HepG2 (cell line): ENCODE results near the gene NOXO1. TPM values are rescaled to one million over a fixed set of nuclear protein-coding genes. Genes with fewer than 3 reads are reported as not detected.

ENCODE experiments used
- AGO2 ChIP-seq: fragments of 200-400 bp; formaldehyde crosslinking; optimal IDR thresholded peaks from 2 replicates; pipeline ENCODE3; 2017; ENCODE audit warnings: mild to moderate bottlenecking, low read depth, low read length, moderate library complexity
- ATF7 ChIP-seq, 2 experiments: fragments of 450-650 bp in 1 of 2; sonication (generic) in 1 of 2; formaldehyde crosslinking in 1 of 2; IDR thresholded peaks; 2 replicates each; pipeline versions ENCODE4 v1.4.0 to v1.6.1; 2016 to 2020; ENCODE audit warnings: antibody characterized with exemption in 1 of 2, mild to moderate bottlenecking in 1 of 2, missing genetic modification reagents in 1 of 2
- HDAC2 ChIP-seq: sonication (generic); formaldehyde crosslinking; IDR thresholded peaks from 2 replicates; pipeline ENCODE4 v1.4.0; 2020; ENCODE audit warnings: missing genetic modification reagents
- KLF16 ChIP-seq, 2 experiments: sonication (generic) in 1 of 2; formaldehyde crosslinking in 1 of 2; IDR thresholded peaks; 2 replicates each; pipeline versions ENCODE4 v1.6.1 to v1.8.0; 2016 to 2023; ENCODE audit warnings: missing genetic modification reagents in 2 of 2, missing compliant biosample characterization in 1 of 2
- NFKB2 ChIP-seq: sonication (generic); formaldehyde crosslinking; IDR thresholded peaks from 2 replicates; pipeline ENCODE4 v1.4.0; 2020; ENCODE audit warnings: missing genetic modification reagents, borderline replicate concordance
- POLR2A ChIP-seq, 2 experiments: IDR thresholded peaks; 2 replicates each; pipeline ENCODE4 v1.6.1; 2011; ENCODE audit warnings: low read depth in 2 of 2, low read length in 2 of 2, mild to moderate bottlenecking in 1 of 2, moderate library complexity in 1 of 2; ENCODE audit not compliant: insufficient read depth in 1 of 2
- RAD51 ChIP-seq: fragments of 450-650 bp; IDR thresholded peaks from 2 replicates; pipeline ENCODE4 v1.6.1; 2016; ENCODE audit warnings: borderline replicate concordance
- SAP130 ChIP-seq: IDR thresholded peaks from 2 replicates; pipeline ENCODE4 v1.6.1; 2016; ENCODE audit warnings: low read depth
- SMARCE1 ChIP-seq: fragments of 450-650 bp; IDR thresholded peaks from 2 replicates; pipeline ENCODE4 v1.6.1; 2017; ENCODE audit warnings: borderline replicate concordance
- ZNF343 ChIP-seq: sonication (generic); formaldehyde crosslinking; IDR thresholded peaks from 2 replicates; pipeline ENCODE4 v1.4.0; 2020; ENCODE audit warnings: mild to moderate bottlenecking, missing genetic modification reagents
- ZNF510 ChIP-seq: sonication (generic); formaldehyde crosslinking; IDR thresholded peaks from 2 replicates; pipeline ENCODE4 v1.4.0; 2020; ENCODE audit warnings: low read depth, mild to moderate bottlenecking, missing genetic modification reagents
- ZNF713 ChIP-seq: sonication (generic); formaldehyde crosslinking; IDR thresholded peaks from 2 replicates; pipeline ENCODE4 v1.4.0; 2020; ENCODE audit warnings: mild to moderate bottlenecking, missing genetic modification reagents
- ZNF792 ChIP-seq: IDR thresholded peaks from 2 replicates; pipeline ENCODE4 v1.6.1; 2016
- ZSCAN21 ChIP-seq: sonication (generic); formaldehyde crosslinking; IDR thresholded peaks from 2 replicates; pipeline ENCODE4 v1.8.0; 2022; ENCODE audit warnings: mild to moderate bottlenecking, missing genetic modification reagents, moderate library complexity, borderline replicate concordance
- polyA plus RNA-seq, 8 experiments: library from polyadenylated mRNA; depleted of rRNA in 3 of 8; stranded (reverse) in 7 of 8; unstranded in 1 of 8; fragments of >200 nt; fragmentation: Illumina TruSeq in 4 of 8; extraction: Trizol in 4 of 8; gene quantifications; 2 replicates each; pipeline versions ENCODE4 v1.2.1 to v1.2.3, GENCODE V29; 2011 to 2016; ENCODE audit warnings: low read depth in 4 of 8, missing spikeins in 1 of 8, mixed read lengths in 1 of 8; ENCODE audit not compliant: insufficient read depth in 1 of 8
- total RNA-seq, 5 experiments: library from RNA; depleted of rRNA; stranded (reverse); fragments of >200 nt; fragmentation: Illumina TruSeq; extraction: Trizol; gene quantifications; 2 replicates each; pipeline ENCODE4 v1.2.3, GENCODE V29; 2016; ENCODE audit warnings: low read depth in 1 of 5
- TF ChIP-seq, protein P1 (sequence below): sonication (generic); formaldehyde crosslinking; IDR thresholded peaks from 2 replicates; pipeline ENCODE4 v1.4.0; 2020; ENCODE audit warnings: missing genetic modification reagents, borderline replicate concordance
- TF ChIP-seq, protein P2 (sequence below), 2 experiments: fragments of 450-650 bp in 1 of 2; sonication (generic) in 1 of 2; formaldehyde crosslinking; IDR thresholded peaks; 2 replicates each; pipeline versions ENCODE4 v1.5.0 to v1.8.0; 2020 to 2022; ENCODE audit warnings: mild to moderate bottlenecking in 1 of 2, missing genetic modification reagents in 1 of 2
- TF ChIP-seq, protein P3 (sequence below): sonication (generic); formaldehyde crosslinking; IDR thresholded peaks from 2 replicates; pipeline ENCODE4 v1.5.0; 2020; ENCODE audit warnings: missing genetic modification reagents, mild to moderate bottlenecking, borderline replicate concordance
- TF ChIP-seq, protein P4 (sequence below): sonication (generic); formaldehyde crosslinking; IDR thresholded peaks from 2 replicates; pipeline ENCODE4 v1.5.1; 2020; ENCODE audit warnings: mild to moderate bottlenecking, missing genetic modification reagents
- TF ChIP-seq, protein P5 (sequence below): sonication (generic); formaldehyde crosslinking; conservative IDR thresholded peaks from 2 replicates; pipeline ENCODE4 v1.4.0; 2020; ENCODE audit warnings: missing genetic modification reagents
- TF ChIP-seq, protein P6 (sequence below): IDR thresholded peaks from 2 replicates; pipeline ENCODE4 v1.6.1; 2012; ENCODE audit warnings: low read depth, low read length, improper control_type of control experiment

The NOXO1 gene
- total and polyA plus RNA-seq, 2 of the 13 experiments (the other 11 are each of a cell fraction or from before 2014, with no cell fraction given): 0.69 to 1.4 TPM

DNA sequence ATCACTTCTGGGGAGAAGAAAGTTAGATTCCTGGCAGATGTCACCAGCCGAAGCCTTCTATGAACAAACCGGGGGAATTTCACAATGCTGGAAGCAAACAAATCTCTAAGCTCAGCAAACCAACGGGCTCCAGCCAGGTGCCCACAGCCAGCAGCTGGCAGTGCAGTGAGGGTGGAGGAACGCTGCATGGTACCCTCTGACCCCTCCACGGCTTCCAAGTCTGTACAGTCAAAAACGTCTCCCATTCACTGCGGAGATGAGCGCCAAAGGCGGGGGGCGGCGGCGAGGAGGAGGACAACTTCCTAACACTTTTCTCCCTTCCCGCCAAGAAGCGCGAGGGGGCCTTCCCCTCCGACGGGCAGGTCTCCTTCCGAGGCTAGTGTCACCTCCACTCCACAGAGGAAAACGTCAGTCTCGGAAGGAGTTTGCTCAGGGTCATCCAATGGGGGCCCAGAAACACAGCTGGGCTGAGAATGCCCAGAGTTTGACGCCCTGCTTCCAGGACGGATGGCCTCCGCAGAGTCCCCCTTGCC, 27.4 kb upstream of the NOXO1 start (continued):
- TF ChIP-seq, protein P1, sequence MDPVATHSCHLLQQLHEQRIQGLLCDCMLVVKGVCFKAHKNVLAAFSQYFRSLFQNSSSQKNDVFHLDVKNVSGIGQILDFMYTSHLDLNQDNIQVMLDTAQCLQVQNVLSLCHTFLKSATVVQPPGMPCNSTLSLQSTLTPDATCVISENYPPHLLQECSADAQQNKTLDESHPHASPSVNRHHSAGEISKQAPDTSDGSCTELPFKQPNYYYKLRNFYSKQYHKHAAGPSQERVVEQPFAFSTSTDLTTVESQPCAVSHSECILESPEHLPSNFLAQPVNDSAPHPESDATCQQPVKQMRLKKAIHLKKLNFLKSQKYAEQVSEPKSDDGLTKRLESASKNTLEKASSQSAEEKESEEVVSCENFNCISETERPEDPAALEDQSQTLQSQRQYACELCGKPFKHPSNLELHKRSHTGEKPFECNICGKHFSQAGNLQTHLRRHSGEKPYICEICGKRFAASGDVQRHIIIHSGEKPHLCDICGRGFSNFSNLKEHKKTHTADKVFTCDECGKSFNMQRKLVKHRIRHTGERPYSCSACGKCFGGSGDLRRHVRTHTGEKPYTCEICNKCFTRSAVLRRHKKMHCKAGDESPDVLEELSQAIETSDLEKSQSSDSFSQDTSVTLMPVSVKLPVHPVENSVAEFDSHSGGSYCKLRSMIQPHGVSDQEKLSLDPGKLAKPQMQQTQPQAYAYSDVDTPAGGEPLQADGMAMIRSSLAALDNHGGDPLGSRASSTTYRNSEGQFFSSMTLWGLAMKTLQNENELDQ (CRISPR knock-in tag): no peak
- TF ChIP-seq ZNF510 (no peak), ZNF343 (CRISPR knock-in tag) (no peak), NFKB2 (CRISPR knock-in tag) (peak; percentile 57; the same call in 1 of the 2 replicates), ZNF792 (no peak), AGO2 (peak; percentile 5), ATF7 (IDR thresholded peaks at IDR 0.05) (no peak), ATF7 (CRISPR knock-in tag; IDR thresholded peaks at IDR 0.05) (no peak), SAP130 (peak; percentile 36; the same call in 1 of the 2 replicates), ZSCAN21 (CRISPR knock-in tag) (no peak), POLR2A (IDR thresholded peaks at IDR 0.05; ENCODE audit: insufficient read depth in 1 of 2, low read depth in 2 of 2, low read length in 2 of 2) (peak in 1 of 2 experiments; percentile 53; a peak in 2 of 4 replicates), RAD51 (no peak), SMARCE1 (no peak), KLF16 (CRISPR knock-in tag; IDR thresholded peaks at IDR 0.05) (no peak), ZNF713 (CRISPR knock-in tag) (no peak), HDAC2 (CRISPR knock-in tag) (0 out of 2 replicates have a peak, but pooled peaks have one; percentile 14)
- TF ChIP-seq, protein P2, sequence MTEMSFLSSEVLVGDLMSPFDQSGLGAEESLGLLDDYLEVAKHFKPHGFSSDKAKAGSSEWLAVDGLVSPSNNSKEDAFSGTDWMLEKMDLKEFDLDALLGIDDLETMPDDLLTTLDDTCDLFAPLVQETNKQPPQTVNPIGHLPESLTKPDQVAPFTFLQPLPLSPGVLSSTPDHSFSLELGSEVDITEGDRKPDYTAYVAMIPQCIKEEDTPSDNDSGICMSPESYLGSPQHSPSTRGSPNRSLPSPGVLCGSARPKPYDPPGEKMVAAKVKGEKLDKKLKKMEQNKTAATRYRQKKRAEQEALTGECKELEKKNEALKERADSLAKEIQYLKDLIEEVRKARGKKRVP (CRISPR knock-in tag; IDR thresholded peaks at IDR 0.05): no peak
- TF ChIP-seq, protein P3, sequence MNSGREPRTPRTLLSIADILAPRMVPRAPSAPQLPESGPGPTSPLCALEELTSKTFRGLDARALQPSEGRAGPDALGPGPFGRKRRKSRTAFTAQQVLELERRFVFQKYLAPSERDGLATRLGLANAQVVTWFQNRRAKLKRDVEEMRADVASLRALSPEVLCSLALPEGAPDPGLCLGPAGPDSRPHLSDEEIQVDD (CRISPR knock-in tag): no peak
- TF ChIP-seq, protein P4, sequence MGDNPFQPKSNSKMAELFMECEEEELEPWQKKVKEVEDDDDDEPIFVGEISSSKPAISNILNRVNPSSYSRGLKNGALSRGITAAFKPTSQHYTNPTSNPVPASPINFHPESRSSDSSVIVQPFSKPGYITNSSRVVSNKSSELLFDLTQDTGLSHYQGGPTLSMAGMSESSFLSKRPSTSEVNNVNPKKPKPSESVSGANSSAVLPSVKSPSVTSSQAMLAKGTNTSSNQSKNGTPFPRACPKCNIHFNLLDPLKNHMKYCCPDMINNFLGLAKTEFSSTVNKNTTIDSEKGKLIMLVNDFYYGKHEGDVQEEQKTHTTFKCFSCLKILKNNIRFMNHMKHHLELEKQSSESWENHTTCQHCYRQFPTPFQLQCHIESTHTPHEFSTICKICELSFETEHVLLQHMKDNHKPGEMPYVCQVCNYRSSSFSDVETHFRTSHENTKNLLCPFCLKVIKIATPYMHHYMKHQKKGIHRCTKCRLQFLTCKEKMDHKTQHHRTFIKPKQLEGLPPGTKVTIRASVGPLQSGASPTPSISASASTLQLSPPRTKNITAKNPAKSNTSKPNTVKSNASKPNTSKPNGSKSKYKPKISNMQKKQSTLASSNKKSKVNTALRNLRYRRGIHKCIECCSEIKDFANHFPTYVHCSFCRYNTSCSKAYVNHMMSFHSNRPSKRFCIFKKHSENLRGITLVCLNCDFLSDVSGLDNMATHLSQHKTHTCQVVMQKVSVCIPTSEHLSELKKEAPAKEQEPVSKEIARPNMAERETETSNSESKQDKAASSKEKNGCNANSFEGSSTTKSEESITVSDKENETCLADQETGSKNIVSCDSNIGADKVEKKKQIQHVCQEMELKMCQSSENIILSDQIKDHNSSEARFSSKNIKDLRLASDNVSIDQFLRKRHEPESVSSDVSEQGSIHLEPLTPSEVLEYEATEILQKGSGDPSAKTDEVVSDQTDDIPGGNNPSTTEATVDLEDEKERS: no peak
- TF ChIP-seq, protein P5, sequence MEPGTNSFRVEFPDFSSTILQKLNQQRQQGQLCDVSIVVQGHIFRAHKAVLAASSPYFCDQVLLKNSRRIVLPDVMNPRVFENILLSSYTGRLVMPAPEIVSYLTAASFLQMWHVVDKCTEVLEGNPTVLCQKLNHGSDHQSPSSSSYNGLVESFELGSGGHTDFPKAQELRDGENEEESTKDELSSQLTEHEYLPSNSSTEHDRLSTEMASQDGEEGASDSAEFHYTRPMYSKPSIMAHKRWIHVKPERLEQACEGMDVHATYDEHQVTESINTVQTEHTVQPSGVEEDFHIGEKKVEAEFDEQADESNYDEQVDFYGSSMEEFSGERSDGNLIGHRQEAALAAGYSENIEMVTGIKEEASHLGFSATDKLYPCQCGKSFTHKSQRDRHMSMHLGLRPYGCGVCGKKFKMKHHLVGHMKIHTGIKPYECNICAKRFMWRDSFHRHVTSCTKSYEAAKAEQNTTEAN (CRISPR knock-in tag): no peak
- TF ChIP-seq, protein P6, sequence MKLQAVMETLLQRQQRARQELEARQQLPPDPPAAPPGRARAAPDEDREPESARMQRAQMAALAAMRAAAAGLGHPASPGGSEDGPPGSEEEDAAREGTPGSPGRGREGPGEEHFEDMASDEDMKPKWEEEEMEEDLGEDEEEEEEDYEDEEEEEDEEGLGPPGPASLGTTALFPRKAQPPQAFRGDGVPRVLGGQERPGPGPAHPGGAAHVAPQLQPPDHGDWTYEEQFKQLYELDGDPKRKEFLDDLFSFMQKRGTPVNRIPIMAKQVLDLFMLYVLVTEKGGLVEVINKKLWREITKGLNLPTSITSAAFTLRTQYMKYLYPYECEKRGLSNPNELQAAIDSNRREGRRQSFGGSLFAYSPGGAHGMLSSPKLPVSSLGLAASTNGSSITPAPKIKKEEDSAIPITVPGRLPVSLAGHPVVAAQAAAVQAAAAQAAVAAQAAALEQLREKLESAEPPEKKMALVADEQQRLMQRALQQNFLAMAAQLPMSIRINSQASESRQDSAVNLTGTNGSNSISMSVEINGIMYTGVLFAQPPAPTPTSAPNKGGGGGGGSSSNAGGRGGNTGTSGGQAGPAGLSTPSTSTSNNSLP: no peak
